ENCODE data around the gene PAQR5. TPM values are rescaled to one million over a fixed set of nuclear protein-coding genes. Genes with fewer than 3 reads are reported as not detected.

Gene PAQR5
- total RNA-seq, 1 experiment from 2014 or later = 34.0 TPM

GRCh38 chr15:69297642-69298353 lies 914 bp upstream of the PAQR5 start:
- TF ChIP-seq ZBTB33 (IDR thresholded peaks at IDR 0.05; ENCODE audit: extremely low read depth, insufficient replicate concordance, low read length) (no peak), EZH2phosphoT487 (IDR thresholded peaks at IDR 0.05; ENCODE audit: borderline replicate concordance) (no peak), REST (IDR thresholded peaks at IDR 0.05; ENCODE audit: low read depth) (no peak), ZNF274 (IDR thresholded peaks at IDR 0.05; ENCODE audit: low read depth, low read length) (no peak), EGR1 (IDR thresholded peaks at IDR 0.05; ENCODE audit: low read depth) (no peak), SRF (IDR thresholded peaks at IDR 0.05; ENCODE audit: low read depth) (no peak), TCF7L2 (IDR thresholded peaks at IDR 0.05; ENCODE audit: borderline replicate concordance, extremely low read depth, insufficient read depth, insufficient read length) (no peak)
- ChIA-PET RAD21 (ENCODE audit: low non-redundant PET in 1 of 2, low total read pairs in 2 of 2, uncharacterized antibody in 2 of 2, unreplicated experiment in 2 of 2) (no interaction called here), CTCF (no interaction called here), POLR2A (no interaction called here)
- Histone ChIP-seq H3K9me2 (ENCODE audit: insufficient read depth) (no peaks in the 10 kb centered on the region), H3K9me3 (ENCODE audit: control insufficient read depth in 1 of 2, insufficient read depth in 1 of 2, low read depth in 1 of 2, low read length in 2 of 2) (no peaks in the 10 kb centered on the region), H3K27me3 (ENCODE audit: insufficient read depth, low read length) (no peaks in the 10 kb centered on the region), H2AFZ (ENCODE audit: low read depth, low read length, poor library complexity, severe bottlenecking) (no peak overlapping the region), H3K4me1 (ENCODE audit: control insufficient read depth in 1 of 2, insufficient read depth in 2 of 2, low read length in 2 of 2) (peaks cover 17 to 29% of the 10 kb centered on the region in 2 experiments; a peak in 3 of 4 replicates), H3K79me2 (ENCODE audit: insufficient read depth, low read length) (0 out of 2 replicates have a peak, but pooled peaks cover 5% of the 10 kb centered on the region), H3K27ac (ENCODE audit: low read depth, low read length) (no peak overlapping the region; the same call in 1 of the 2 replicates), H3K36me3 (ENCODE audit: control insufficient read depth in 1 of 2, insufficient read depth in 2 of 2, low read length in 2 of 2) (no peaks in the 10 kb centered on the region), H3K4me2 (ENCODE audit: low read length) (peak overlapping the region; percentile 92), H3K4me3 (replicated peaks in 1 of 2; ENCODE audit: low read depth in 1 of 2, low read length in 2 of 2) (no peak overlapping the region), H4K20me1 (ENCODE audit: insufficient read depth) (no peaks in the 10 kb centered on the region), H3K9ac (ENCODE audit: low read length) (peak overlapping the region; percentile 70; the same call in 1 of the 2 replicates)
- ATAC-seq (no peak), DNase-seq (ENCODE audit: low read depth, low spot score) (no peak)
- BruUV-seq (replicated peaks) = no TSS peak
- intact Hi-C loops (cut with micrococcal nuclease) = loop anchor here (5.0 kb wide), 1 partner anchor 95 kb away; no protein-coding TSS in a partner anchor

Measured in HCT116 (cell line).